A549 treated with dexamethasone at 1 μM for 4 hours (cell line): ENCODE measurements around the gene NUP155. TPM values are rescaled to one million over a fixed set of nuclear protein-coding genes. Genes with fewer than 3 reads are reported as not detected.

Source experiments
- total RNA-seq: library from RNA; stranded (reverse); fragments of 200-300 nt; extraction: Qiagen RNA extraction; gene quantifications from 5 replicates; pipeline ENCODE4 v1.2.3, GENCODE V29; 2022

Gene NUP155
- total RNA-seq = 16.9 to 23.7 TPM (median 22.5 TPM) in 5 replicates

GRCh38 chr5:37370864-37371726, at the start of gene NUP155:
NUP155 (minus strand) TSS chr5:37371106; CDS start chr5:37370977, 129 bp downstream.

GRCh38 chr5:37379100-37379628, 8.3 kb upstream of the NUP155 start, which contains the start of gene WDR70:
WDR70 (plus strand) TSS chr5:37379318; CDS start chr5:37379368, 50 bp downstream.

DNA sequence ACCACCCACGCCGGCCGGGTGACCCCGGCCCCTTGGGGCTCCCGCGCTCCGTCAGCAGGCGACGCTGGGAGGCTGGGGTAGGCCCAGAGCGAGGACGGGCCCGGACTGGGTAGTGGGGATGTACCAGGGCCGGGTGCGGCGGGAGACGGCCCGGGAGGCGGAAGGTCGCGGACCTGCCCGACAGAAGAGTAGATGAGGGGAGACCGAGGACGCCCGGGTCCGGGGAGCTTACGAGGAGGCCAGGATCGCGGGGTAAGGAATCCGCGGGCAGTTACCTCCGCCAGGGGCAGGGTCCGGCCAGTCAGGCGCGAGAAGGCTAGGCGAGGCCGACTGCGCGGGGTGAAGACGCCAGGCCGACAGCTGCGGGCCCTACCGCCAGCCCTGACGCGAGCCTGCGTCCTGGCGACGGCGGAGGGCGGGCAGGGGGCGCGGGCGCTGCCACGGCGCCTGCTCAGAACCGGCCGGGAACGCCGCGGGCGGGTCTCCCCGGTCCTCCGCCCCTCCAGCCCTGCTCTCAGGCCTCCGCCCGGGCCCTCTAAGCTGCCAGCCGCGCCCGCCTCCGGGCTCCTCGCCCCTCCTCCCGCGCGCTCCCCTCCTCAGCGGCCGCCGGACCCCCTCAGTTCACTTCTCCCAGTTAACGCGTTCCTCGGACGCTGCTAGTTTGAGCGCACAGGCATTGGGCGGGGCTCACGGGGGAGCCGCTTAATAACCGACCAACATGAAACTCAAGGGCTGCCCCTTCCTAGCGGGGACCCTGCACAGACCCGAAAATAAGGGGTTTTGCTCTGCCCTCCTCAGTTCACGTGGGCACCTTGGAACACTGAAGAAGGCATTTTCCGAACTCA, 121.7 kb downstream of the NUP155 start, which contains the start of gene CPLANE1:
CPLANE1 (minus strand) TSS at position 407 of the 845 bp plus-strand sequence. CDS start 1,678 bp downstream, outside the sequence.

Other genes with a start within 250 kb of the NUP155 start
- 4.0 to 6.3 TPM (median 4.3 TPM) in 5 replicates for gene CPLANE1, start 121.7 kb downstream of the NUP155 start, total RNA-seq
- 9.1 to 14.7 TPM (median 10.5 TPM) in 5 replicates for gene WDR70, start 8.2 kb upstream of the NUP155 start, total RNA-seq